GM18526 (cell line): Measurements from ENCODE around the gene MAPKBP1.

Experiments used
- POLR2A ChIP-seq: IDR thresholded peaks from 3 replicates; pipeline ENCODE4 v1.6.1; 2011; ENCODE audit not compliant: insufficient read length; ENCODE audit errors: extremely low read depth

The MAPKBP1 gene

GRCh38 chr15:41813426-41813825 lies 39.1 kb downstream of the MAPKBP1 start:
- no peak for TF ChIP-seq POLR2A

- TF ChIP-seq POLR2A = no peak
Observed at GRCh38 chr15:41814534-41814933, 40.2 kb downstream of the MAPKBP1 start.

GRCh38 chr15:41816788-41817187 lies 42.5 kb downstream of the MAPKBP1 start:
- TF ChIP-seq POLR2A = no peak

GRCh38 chr15:41817327-41817726 lies 43.0 kb downstream of the MAPKBP1 start:
- no peak for TF ChIP-seq POLR2A

GRCh38 chr15:41817781-41818180 lies 43.5 kb downstream of the MAPKBP1 start:
- no peak for TF ChIP-seq POLR2A

- TF ChIP-seq POLR2A = no peak
Observed at GRCh38 chr15:41819455-41820050, 45.3 kb downstream of the MAPKBP1 start.

- TF ChIP-seq POLR2A = no peak
Observed at GRCh38 chr15:41820791-41821423, 46.6 kb downstream of the MAPKBP1 start.

GRCh38 chr15:41821831-41822230 lies 47.5 kb downstream of the MAPKBP1 start:
- TF ChIP-seq POLR2A = no peak

GRCh38 chr15:41822471-41822870 lies 48.2 kb downstream of the MAPKBP1 start:
- no peak for TF ChIP-seq POLR2A

GRCh38 chr15:41822957-41823356 lies 48.7 kb downstream of the MAPKBP1 start:
- no peak for TF ChIP-seq POLR2A

- TF ChIP-seq POLR2A = no peak
Observed at GRCh38 chr15:41823502-41823901, 49.2 kb downstream of the MAPKBP1 start.

GRCh38 chr15:41824062-41824745 lies 49.9 kb downstream of the MAPKBP1 start:
- no peak for TF ChIP-seq POLR2A

GRCh38 chr15:41825145-41825544 lies 50.9 kb downstream of the MAPKBP1 start:
- TF ChIP-seq POLR2A = no peak

- no peak for TF ChIP-seq POLR2A
Observed at GRCh38 chr15:41825572-41826535, 51.6 kb downstream of the MAPKBP1 start.

GRCh38 chr15:41827290-41827879 lies 53.1 kb downstream of the MAPKBP1 start:
- no peak for TF ChIP-seq POLR2A
